ENCODE data around the gene BST1. TPM values are rescaled to one million over a fixed set of nuclear protein-coding genes. Genes with fewer than 3 reads are reported as not detected.

Gene BST1
- total and polyA plus RNA-seq, 9 donors: 4.0 to 7.9 (median 4.9) TPM

- H3K4me3 ChIP-seq (ENCODE audit: low read length): no peak overlapping the region
- H3K27ac ChIP-seq (ENCODE audit: low read length): no peak overlapping the region
- no CpG with 5 or more reads among the region's 3 CpGs for WGBS (ENCODE audit: insufficient coverage)
- H3K4me1 ChIP-seq (ENCODE audit: control insufficient read depth, insufficient read depth, low read length): peaks cover 6% of the 10 kb centered on the region
- H3K9me3 ChIP-seq (replicated peaks; ENCODE audit: control insufficient read depth, low read depth, low read length): no peaks in the 10 kb centered on the region
- no peak for DNase-seq
- no peaks in the 10 kb centered on the region for H3K27me3 ChIP-seq (ENCODE audit: control insufficient read depth, insufficient read depth, low read length)
- no peaks in the 10 kb centered on the region for H3K36me3 ChIP-seq (ENCODE audit: control insufficient read depth, insufficient read depth, low read length)
Measured at GRCh38 chr4:15706646-15707362, 3.9 kb downstream of the BST1 start.

DNA sequence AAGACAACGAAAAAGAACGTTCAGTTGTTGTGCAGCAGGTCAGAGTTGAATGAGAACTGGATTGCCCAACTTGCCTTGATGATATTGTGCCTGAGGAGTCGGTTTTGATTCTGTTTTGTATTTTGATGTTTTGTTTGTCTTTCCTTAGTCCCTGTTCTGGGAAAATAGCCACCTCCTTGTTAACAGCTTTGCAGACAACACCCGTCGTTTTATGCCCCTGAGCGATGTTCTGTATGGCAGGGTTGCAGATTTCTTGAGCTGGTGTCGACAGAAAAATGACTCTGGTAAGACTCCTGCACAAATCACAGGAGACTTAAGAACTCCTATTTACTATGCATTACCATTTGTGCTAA, 4.5 kb downstream of the BST1 start:
- WGBS (ENCODE audit: insufficient coverage): 17% methylated on average over 2 of the region's 7 CpGs
- DNase-seq: no peak
- H3K4me3 ChIP-seq (ENCODE audit: low read length): no peak overlapping the region
- H3K9me3 ChIP-seq (replicated peaks; ENCODE audit: control insufficient read depth, low read depth, low read length): no peaks in the 10 kb centered on the region
- H3K36me3 ChIP-seq (ENCODE audit: control insufficient read depth, insufficient read depth, low read length): no peaks in the 10 kb centered on the region
- no peak overlapping the region for H3K27ac ChIP-seq (ENCODE audit: low read length)
- peaks cover 5% of the 10 kb centered on the region for H3K4me1 ChIP-seq (ENCODE audit: control insufficient read depth, insufficient read depth, low read length)
- H3K27me3 ChIP-seq (ENCODE audit: control insufficient read depth, insufficient read depth, low read length): no peaks in the 10 kb centered on the region

DNA sequence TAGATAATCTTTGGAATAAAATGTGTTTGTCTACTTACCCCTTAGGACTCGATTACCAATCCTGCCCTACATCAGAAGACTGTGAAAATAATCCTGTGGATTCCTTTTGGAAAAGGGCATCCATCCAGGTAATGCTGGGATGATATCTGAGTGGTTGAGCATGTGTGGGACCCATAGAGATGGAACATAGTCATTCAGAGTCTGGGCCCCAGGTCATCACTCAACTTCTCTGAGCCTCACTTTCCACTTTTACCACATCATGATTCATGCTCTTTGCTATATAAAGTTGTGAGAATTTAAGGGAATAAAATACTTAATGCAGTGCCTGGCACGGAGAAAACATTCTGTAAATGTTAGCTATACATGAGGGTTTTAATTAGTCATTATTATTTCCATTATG, 8.9 kb downstream of the BST1 start:
- no peaks in the 10 kb centered on the region for H3K27me3 ChIP-seq (ENCODE audit: control insufficient read depth, insufficient read depth, low read length)
- WGBS (ENCODE audit: insufficient coverage): no CpG with 5 or more reads among the region's 2 CpGs
- no peak overlapping the region for H3K4me3 ChIP-seq (ENCODE audit: low read length)
- H3K9me3 ChIP-seq (replicated peaks; ENCODE audit: control insufficient read depth, low read depth, low read length): no peaks in the 10 kb centered on the region
- DNase-seq: no peak
- H3K27ac ChIP-seq (ENCODE audit: low read length): no peak overlapping the region
- no peaks in the 10 kb centered on the region for H3K36me3 ChIP-seq (ENCODE audit: control insufficient read depth, insufficient read depth, low read length)
- peaks cover 2% of the 10 kb centered on the region for H3K4me1 ChIP-seq (ENCODE audit: control insufficient read depth, insufficient read depth, low read length)

GRCh38 chr4:15712214-15712613, 9.3 kb downstream of the BST1 start:
- Histone ChIP-seq H3K4me1 (ENCODE audit: control insufficient read depth, insufficient read depth, low read length) (peaks cover 2% of the 10 kb centered on the region), H3K27me3 (ENCODE audit: control insufficient read depth, insufficient read depth, low read length) (no peaks in the 10 kb centered on the region), H3K4me3 (ENCODE audit: low read length) (no peak overlapping the region), H3K36me3 (ENCODE audit: control insufficient read depth, insufficient read depth, low read length) (no peaks in the 10 kb centered on the region), H3K9me3 (replicated peaks; ENCODE audit: control insufficient read depth, low read depth, low read length) (no peaks in the 10 kb centered on the region), H3K27ac (ENCODE audit: low read length) (no peak overlapping the region)
- no CpG with 5 or more reads among the region's 1 CpG for WGBS (ENCODE audit: insufficient coverage)
- DNase-seq: no peak

- Histone ChIP-seq H3K4me3 (ENCODE audit: low read length) (no peak overlapping the region), H3K36me3 (ENCODE audit: control insufficient read depth, insufficient read depth, low read length) (no peaks in the 10 kb centered on the region), H3K27me3 (ENCODE audit: control insufficient read depth, insufficient read depth, low read length) (no peaks in the 10 kb centered on the region), H3K27ac (ENCODE audit: low read length) (no peak overlapping the region), H3K9me3 (replicated peaks; ENCODE audit: control insufficient read depth, low read depth, low read length) (no peaks in the 10 kb centered on the region), H3K4me1 (ENCODE audit: control insufficient read depth, insufficient read depth, low read length) (peaks cover 7% of the 10 kb centered on the region)
- DNase-seq: no peak
- no CpG with 5 or more reads among the region's 1 CpG for WGBS (ENCODE audit: insufficient coverage)
Measured at GRCh38 chr4:15714141-15714540, 11.3 kb downstream of the BST1 start.

GRCh38 chr4:15714646-15715435, 12.0 kb downstream of the BST1 start:
- no peak overlapping the region for H3K27ac ChIP-seq (ENCODE audit: low read length)
- H3K36me3 ChIP-seq (ENCODE audit: control insufficient read depth, insufficient read depth, low read length): no peaks in the 10 kb centered on the region
- WGBS (ENCODE audit: insufficient coverage): no CpG with 5 or more reads among the region's 8 CpGs
- H3K27me3 ChIP-seq (ENCODE audit: control insufficient read depth, insufficient read depth, low read length): no peaks in the 10 kb centered on the region
- H3K4me3 ChIP-seq (ENCODE audit: low read length): no peak overlapping the region
- no peaks in the 10 kb centered on the region for H3K9me3 ChIP-seq (replicated peaks; ENCODE audit: control insufficient read depth, low read depth, low read length)
- peak; percentile 66 for DNase-seq
- H3K4me1 ChIP-seq (ENCODE audit: control insufficient read depth, insufficient read depth, low read length): peaks cover 7% of the 10 kb centered on the region

GRCh38 chr4:15716115-15716514, 13.2 kb downstream of the BST1 start:
- Histone ChIP-seq H3K9me3 (replicated peaks; ENCODE audit: control insufficient read depth, low read depth, low read length) (no peaks in the 10 kb centered on the region), H3K4me1 (ENCODE audit: control insufficient read depth, insufficient read depth, low read length) (peaks cover 7% of the 10 kb centered on the region), H3K36me3 (ENCODE audit: control insufficient read depth, insufficient read depth, low read length) (no peaks in the 10 kb centered on the region), H3K27me3 (ENCODE audit: control insufficient read depth, insufficient read depth, low read length) (no peaks in the 10 kb centered on the region), H3K27ac (ENCODE audit: low read length) (no peak overlapping the region), H3K4me3 (ENCODE audit: low read length) (no peak overlapping the region)
- 86% methylated on average over 1 of the region's 3 CpGs for WGBS (ENCODE audit: insufficient coverage)
- DNase-seq: no peak

GRCh38 chr4:15717086-15717485, 14.2 kb downstream of the BST1 start:
- Histone ChIP-seq H3K27me3 (ENCODE audit: control insufficient read depth, insufficient read depth, low read length) (no peaks in the 10 kb centered on the region), H3K9me3 (replicated peaks; ENCODE audit: control insufficient read depth, low read depth, low read length) (no peaks in the 10 kb centered on the region), H3K4me3 (ENCODE audit: low read length) (no peak overlapping the region), H3K36me3 (ENCODE audit: control insufficient read depth, insufficient read depth, low read length) (no peaks in the 10 kb centered on the region), H3K4me1 (ENCODE audit: control insufficient read depth, insufficient read depth, low read length) (peaks cover 7% of the 10 kb centered on the region), H3K27ac (ENCODE audit: low read length) (no peak overlapping the region)
- 60% methylated on average over 1 of the region's 6 CpGs for WGBS (ENCODE audit: insufficient coverage)
- peak; percentile 35 for DNase-seq

- no peaks in the 10 kb centered on the region for H3K27me3 ChIP-seq (ENCODE audit: control insufficient read depth, insufficient read depth, low read length)
- H3K4me1 ChIP-seq (ENCODE audit: control insufficient read depth, insufficient read depth, low read length): peaks cover 7% of the 10 kb centered on the region
- H3K36me3 ChIP-seq (ENCODE audit: control insufficient read depth, insufficient read depth, low read length): no peaks in the 10 kb centered on the region
- H3K27ac ChIP-seq (ENCODE audit: low read length): no peak overlapping the region
- H3K4me3 ChIP-seq (ENCODE audit: low read length): no peak overlapping the region
- DNase-seq: no peak
- WGBS (ENCODE audit: insufficient coverage): no CpG with 5 or more reads among the region's 3 CpGs
- no peaks in the 10 kb centered on the region for H3K9me3 ChIP-seq (replicated peaks; ENCODE audit: control insufficient read depth, low read depth, low read length)
Measured at GRCh38 chr4:15717657-15718416, 15.0 kb downstream of the BST1 start.

DNA sequence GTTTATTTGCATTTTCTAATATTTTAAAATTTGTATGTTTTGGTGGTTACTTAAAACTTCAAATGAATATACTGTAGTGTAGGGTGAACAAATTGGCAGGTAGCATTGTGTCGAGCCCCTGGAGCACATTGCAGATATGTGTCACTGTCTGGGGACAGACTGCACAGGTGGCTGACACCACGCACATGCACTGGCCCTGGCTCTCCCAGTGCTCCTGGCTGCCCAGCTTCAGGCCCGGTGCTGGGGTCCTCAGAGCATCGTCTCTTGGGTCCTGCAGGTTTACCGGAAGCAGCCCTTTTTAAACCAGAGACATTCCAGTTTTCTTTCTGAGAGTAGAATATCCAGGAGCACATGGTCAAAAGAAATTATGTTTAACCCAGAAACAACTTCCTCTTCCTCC, 15.6 kb downstream of the BST1 start:
- no peak overlapping the region for H3K4me3 ChIP-seq (ENCODE audit: low read length)
- peaks cover 7% of the 10 kb centered on the region for H3K4me1 ChIP-seq (ENCODE audit: control insufficient read depth, insufficient read depth, low read length)
- H3K27me3 ChIP-seq (ENCODE audit: control insufficient read depth, insufficient read depth, low read length): no peaks in the 10 kb centered on the region
- no peaks in the 10 kb centered on the region for H3K36me3 ChIP-seq (ENCODE audit: control insufficient read depth, insufficient read depth, low read length)
- no peaks in the 10 kb centered on the region for H3K9me3 ChIP-seq (replicated peaks; ENCODE audit: control insufficient read depth, low read depth, low read length)
- DNase-seq: no peak
- H3K27ac ChIP-seq (ENCODE audit: low read length): no peak overlapping the region
- 81% methylated on average over 2 of the region's 5 CpGs for WGBS (ENCODE audit: insufficient coverage)
